K562 (cell line): ENCODE data around the gene SLC37A2. TPM values are rescaled to one million over a fixed set of nuclear protein-coding genes. Genes with fewer than 3 reads are reported as not detected.

Experiments
- BACH1 ChIP-seq: fragments of 200-800 bp; sonication (Bioruptor generic); IDR thresholded peaks from 2 replicates; pipeline ENCODE4 v1.6.1; 2016; ENCODE audit warnings: missing genetic modification characterization, missing compliant biosample characterization
- C11orf30 ChIP-seq: fragments of 450-650 bp; IDR thresholded peaks from 2 replicates; pipeline ENCODE4 v1.6.1; 2016; ENCODE audit warnings: low read depth, mild to moderate bottlenecking
- CXXC5 ChIP-seq: fragments of 250-450 bp; sonication (Bioruptor Pico); IDR thresholded peaks from 2 replicates; pipeline ENCODE4 v1.8.0; 2022; ENCODE audit warnings: inconsistent platforms, mild to moderate bottlenecking, moderate library complexity
- FOSL1 ChIP-seq: fragments of 200-800 bp; sonication (Bioruptor generic); conservative IDR thresholded peaks from 2 replicates; pipeline ENCODE4 v1.6.1; 2016; ENCODE audit warnings: missing genetic modification characterization, missing compliant biosample characterization
- HDAC8 ChIP-seq: fragments of 450-650 bp; IDR thresholded peaks from 2 replicates; pipeline ENCODE4 v1.6.1; 2016; ENCODE audit warnings: mild to moderate bottlenecking, missing genetic modification characterization, moderate library complexity, missing compliant biosample characterization
- MAFG ChIP-seq: fragments of 450-650 bp; conservative IDR thresholded peaks from 2 replicates; pipeline ENCODE4 v1.6.1; 2016; ENCODE audit warnings: missing genetic modification characterization, missing compliant biosample characterization
- NFE2L1 ChIP-seq: fragments of 450-650 bp; IDR thresholded peaks from 2 replicates; pipeline ENCODE4 v1.6.1; 2016; ENCODE audit warnings: missing genetic modification characterization, low read depth, mild to moderate bottlenecking, missing compliant biosample characterization, moderate library complexity, borderline replicate concordance
- NFRKB ChIP-seq: fragments of 450-650 bp; IDR thresholded peaks from 2 replicates; pipeline ENCODE4 v1.6.1; 2016; ENCODE audit warnings: low read depth
- NFYB ChIP-seq: IDR thresholded peaks from 2 replicates; pipeline ENCODE4 v1.6.1; 2011; ENCODE audit warnings: mild to moderate bottlenecking, moderate library complexity; ENCODE audit not compliant: insufficient read length; ENCODE audit errors: extremely low read depth
- PATZ1 ChIP-seq: fragments of 250-450 bp; sonication (Bioruptor Pico); IDR thresholded peaks from 2 replicates; pipeline ENCODE4 v1.5.0; 2020; ENCODE audit warnings: mild to moderate bottlenecking, borderline replicate concordance
- RBM39 ChIP-seq: fragments of 200-400 bp; formaldehyde crosslinking; optimal IDR thresholded peaks from 2 replicates; pipeline ENCODE3; 2018; ENCODE audit warnings: low read depth, low read length
- SMAD4 ChIP-seq: fragments of 250-450 bp; sonication (Bioruptor Pico); conservative IDR thresholded peaks from 2 replicates; pipeline ENCODE4 v1.8.0; 2021; ENCODE audit warnings: inconsistent platforms, mild to moderate bottlenecking, moderate library complexity
- SNRNP70 ChIP-seq: fragments of 200-400 bp; formaldehyde crosslinking; optimal IDR thresholded peaks from 2 replicates; pipeline ENCODE3; 2017; ENCODE audit warnings: low read depth, low read length
- ZMIZ1 ChIP-seq, 2 experiments: fragments of 150-350 bp in 1 of 2; IDR thresholded peaks; 2 replicates each; pipeline ENCODE4 v1.6.1; 2012 to 2016; ENCODE audit warnings: low read depth in 2 of 2, low read length in 2 of 2, mild to moderate bottlenecking in 1 of 2, moderate library complexity in 1 of 2
- ZNF395 ChIP-seq: fragments of 200-800 bp; sonication (Bioruptor generic); IDR thresholded peaks from 2 replicates; pipeline ENCODE4 v1.6.1; 2017; ENCODE audit warnings: missing genetic modification characterization, missing compliant biosample characterization
- ZNF41 ChIP-seq: fragments of 250-450 bp; sonication (Bioruptor Pico); conservative IDR thresholded peaks from 2 replicates; pipeline ENCODE4 v1.4.0; 2020; ENCODE audit warnings: mild to moderate bottlenecking
- polyA plus RNA-seq, 8 experiments: library from polyadenylated mRNA; depleted of rRNA in 4 of 8; stranded (reverse) in 5 of 8; unstranded in 3 of 8; fragments of >200 nt; fragmentation: Nextera tagmentation in 2 of 8; fragmentation: Illumina TruSeq in 1 of 8; extraction: Ambion mirVana in 2 of 8; extraction: Trizol in 1 of 8; gene quantifications; 2 replicates each; pipeline versions ENCODE4 v1.2.1 to v1.2.3, GENCODE V29; 2011 to 2014; ENCODE audit warnings: inconsistent platforms in 1 of 8, missing spikeins in 1 of 8
- total RNA-seq, 7 experiments: library from RNA; depleted of rRNA in 6 of 7; stranded (reverse); fragments of >200 nt in 6 of 7; fragmentation: Illumina TruSeq in 2 of 7; extraction: Trizol in 2 of 7; gene quantifications; 2 replicates each; pipeline versions ENCODE4 v1.2.1 to v1.2.3, GENCODE V29; 2011 to 2021; ENCODE audit warnings: low replicate concordance in 1 of 7
- TF ChIP-seq, protein P1 (sequence below), 2 experiments: fragments of 450-650 bp; IDR thresholded peaks; 2 replicates each; pipeline ENCODE4 v1.6.1; 2016
- TF ChIP-seq, protein P2 (sequence below): fragments of 200-800 bp; sonication (Bioruptor generic); IDR thresholded peaks from 2 replicates; pipeline ENCODE4 v1.6.1; 2017; ENCODE audit warnings: missing genetic modification characterization, missing compliant biosample characterization

SLC37A2 gene
- total and polyA plus RNA-seq, 9 of the 15 experiments (the other 6 are each of a cell fraction or from before 2014, with no cell fraction given): 0.01 to 1.2 (median 0.52) TPM

GRCh38 chr11:125075900-125076317, 12.8 kb downstream of the SLC37A2 start (continued):
- TF ChIP-seq, protein P1, sequence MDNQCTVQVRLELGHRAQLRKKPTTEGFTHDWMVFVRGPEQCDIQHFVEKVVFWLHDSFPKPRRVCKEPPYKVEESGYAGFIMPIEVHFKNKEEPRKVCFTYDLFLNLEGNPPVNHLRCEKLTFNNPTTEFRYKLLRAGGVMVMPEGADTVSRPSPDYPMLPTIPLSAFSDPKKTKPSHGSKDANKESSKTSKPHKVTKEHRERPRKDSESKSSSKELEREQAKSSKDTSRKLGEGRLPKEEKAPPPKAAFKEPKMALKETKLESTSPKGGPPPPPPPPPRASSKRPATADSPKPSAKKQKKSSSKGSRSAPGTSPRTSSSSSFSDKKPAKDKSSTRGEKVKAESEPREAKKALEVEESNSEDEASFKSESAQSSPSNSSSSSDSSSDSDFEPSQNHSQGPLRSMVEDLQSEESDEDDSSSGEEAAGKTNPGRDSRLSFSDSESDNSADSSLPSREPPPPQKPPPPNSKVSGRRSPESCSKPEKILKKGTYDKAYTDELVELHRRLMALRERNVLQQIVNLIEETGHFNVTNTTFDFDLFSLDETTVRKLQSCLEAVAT (IDR thresholded peaks at IDR 0.05): no peak
- 0 out of 2 replicates have a peak, but pooled peaks have one; percentile 27 for TF ChIP-seq BACH1 (tag)
- TF ChIP-seq RBM39: no peak
- no peak for TF ChIP-seq SNRNP70
- peak; percentile 67 for TF ChIP-seq MAFG (tag)
- TF ChIP-seq PATZ1 (CRISPR knock-in tag): no peak
- TF ChIP-seq SMAD4: 0 out of 2 replicates have a peak, but pooled peaks have one; percentile 52
- TF ChIP-seq HDAC8 (tag): 0 out of 2 replicates have a peak, but pooled peaks have one; percentile 34
- TF ChIP-seq NFRKB: peak; percentile 8; the same call in 1 of the 2 replicates
- TF ChIP-seq CXXC5 (CRISPR knock-in tag): 0 out of 2 replicates have a peak, but pooled peaks have one; percentile 41
- TF ChIP-seq, protein P2, sequence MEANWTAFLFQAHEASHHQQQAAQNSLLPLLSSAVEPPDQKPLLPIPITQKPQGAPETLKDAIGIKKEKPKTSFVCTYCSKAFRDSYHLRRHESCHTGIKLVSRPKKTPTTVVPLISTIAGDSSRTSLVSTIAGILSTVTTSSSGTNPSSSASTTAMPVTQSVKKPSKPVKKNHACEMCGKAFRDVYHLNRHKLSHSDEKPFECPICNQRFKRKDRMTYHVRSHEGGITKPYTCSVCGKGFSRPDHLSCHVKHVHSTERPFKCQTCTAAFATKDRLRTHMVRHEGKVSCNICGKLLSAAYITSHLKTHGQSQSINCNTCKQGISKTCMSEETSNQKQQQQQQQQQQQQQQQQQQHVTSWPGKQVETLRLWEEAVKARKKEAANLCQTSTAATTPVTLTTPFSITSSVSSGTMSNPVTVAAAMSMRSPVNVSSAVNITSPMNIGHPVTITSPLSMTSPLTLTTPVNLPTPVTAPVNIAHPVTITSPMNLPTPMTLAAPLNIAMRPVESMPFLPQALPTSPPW (CRISPR knock-in tag): no peak
- peak; percentile 50; the same call in 1 of the 2 replicates for TF ChIP-seq ZNF395 (CRISPR knock-in tag)
- TF ChIP-seq C11orf30: peak; percentile 74
- no peak for TF ChIP-seq NFYB
- peak; percentile 62 for TF ChIP-seq FOSL1
- peak; percentile 26; the same call in 1 of the 2 replicates for TF ChIP-seq NFE2L1 (tag)
- TF ChIP-seq ZMIZ1 (IDR thresholded peaks at IDR 0.05; ENCODE audit: low read depth in 2 of 2, low read length in 2 of 2): no peak
- TF ChIP-seq ZNF41 (CRISPR knock-in tag): 0 out of 2 replicates have a peak, but pooled peaks have one; percentile 17
